ENCODE measurements around the gene CPE. TPM values are rescaled to one million over a fixed set of nuclear protein-coding genes. Genes with fewer than 3 reads are reported as not detected.

CPE gene
- total RNA-seq, 1 donor from 2014 or later = 103 TPM

- Histone ChIP-seq H3K9me3 (peaks cover 4% of the 10 kb centered on the region), H3K27ac (no peak overlapping the region), H3K4me1 (no peaks in the 10 kb centered on the region), H3K36me3 (no peaks in the 10 kb centered on the region), H3K27me3 (no peaks in the 10 kb centered on the region), H3K4me3 (no peak overlapping the region)
- TF ChIP-seq CTCF (IDR thresholded peaks at IDR 0.05) (no peak), POLR2A (IDR thresholded peaks at IDR 0.05) (no peak), POLR2AphosphoS5 (IDR thresholded peaks at IDR 0.05; ENCODE audit: insufficient read depth in 1 of 2, low read depth in 1 of 2) (no peak)
- no peak for DNase-seq (ENCODE audit: extremely low spot score in 2 of 2)
- intact Hi-C loops (cut with DNase I) = loop anchor here (5.0 kb wide), 1 partner anchor 1920 kb away; no protein-coding TSS in a partner anchor
Measured at GRCh38 chr4:165426823-165427222, 48.0 kb downstream of the CPE start.

- H3K36me3 ChIP-seq = no peaks in the 10 kb centered on the region
- TF ChIP-seq POLR2AphosphoS5 (IDR thresholded peaks at IDR 0.05; ENCODE audit: insufficient read depth in 1 of 2, low read depth in 1 of 2) = no peak
- no peak for TF ChIP-seq CTCF (IDR thresholded peaks at IDR 0.05)
- TF ChIP-seq POLR2A (IDR thresholded peaks at IDR 0.05) = no peak
- H3K4me1 ChIP-seq = no peaks in the 10 kb centered on the region
- no peak for DNase-seq (ENCODE audit: extremely low spot score in 2 of 2)
- H3K27me3 ChIP-seq = no peaks in the 10 kb centered on the region
- no peak overlapping the region for H3K27ac ChIP-seq
- H3K4me3 ChIP-seq = no peak overlapping the region
- intact Hi-C loops (cut with DNase I) = loop anchor here (5.0 kb wide), 1 partner anchor 1922 kb away; no protein-coding TSS in a partner anchor
- H3K9me3 ChIP-seq = peaks cover 4% of the 10 kb centered on the region
Measured at GRCh38 chr4:165428957-165429356, 50.1 kb downstream of the CPE start.

- no peaks in the 10 kb centered on the region for H3K36me3 ChIP-seq
- H3K27ac ChIP-seq = no peak overlapping the region
- no peak for DNase-seq (ENCODE audit: extremely low spot score in 2 of 2)
- H3K4me3 ChIP-seq = no peak overlapping the region
- intact Hi-C loops (cut with DNase I) = no loop called here
- no peaks in the 10 kb centered on the region for H3K4me1 ChIP-seq
- TF ChIP-seq POLR2A (IDR thresholded peaks at IDR 0.05) (no peak), POLR2AphosphoS5 (IDR thresholded peaks at IDR 0.05; ENCODE audit: insufficient read depth in 1 of 2, low read depth in 1 of 2) (no peak), CTCF (IDR thresholded peaks at IDR 0.05) (no peak)
- no peaks in the 10 kb centered on the region for H3K27me3 ChIP-seq
- peaks cover 3% of the 10 kb centered on the region for H3K9me3 ChIP-seq
Measured at GRCh38 chr4:165433529-165433928, 54.7 kb downstream of the CPE start.

- intact Hi-C loops (cut with DNase I) = no loop called here
- Histone ChIP-seq H3K27me3 (no peaks in the 10 kb centered on the region), H3K9me3 (no peaks in the 10 kb centered on the region), H3K4me3 (no peak overlapping the region), H3K4me1 (peaks cover 11% of the 10 kb centered on the region), H3K27ac (no peak overlapping the region), H3K36me3 (no peaks in the 10 kb centered on the region)
- no peak for DNase-seq (ENCODE audit: extremely low spot score in 2 of 2)
- TF ChIP-seq POLR2AphosphoS5 (IDR thresholded peaks at IDR 0.05; ENCODE audit: insufficient read depth in 1 of 2, low read depth in 1 of 2) (no peak), POLR2A (IDR thresholded peaks at IDR 0.05) (no peak), CTCF (IDR thresholded peaks at IDR 0.05) (no peak)
Measured at GRCh38 chr4:165437691-165438090, 58.9 kb downstream of the CPE start.

GRCh38 chr4:165439344-165439743 is 60.5 kb downstream of the CPE start:
- H3K4me1 ChIP-seq = peaks cover 11% of the 10 kb centered on the region
- TF ChIP-seq POLR2AphosphoS5 (IDR thresholded peaks at IDR 0.05; ENCODE audit: insufficient read depth in 1 of 2, low read depth in 1 of 2) (no peak), POLR2A (IDR thresholded peaks at IDR 0.05) (no peak), CTCF (IDR thresholded peaks at IDR 0.05) (no peak)
- H3K9me3 ChIP-seq = no peaks in the 10 kb centered on the region
- no peaks in the 10 kb centered on the region for H3K36me3 ChIP-seq
- DNase-seq (ENCODE audit: extremely low spot score in 2 of 2) = no peak
- H3K4me3 ChIP-seq = no peak overlapping the region
- H3K27me3 ChIP-seq = no peaks in the 10 kb centered on the region
- intact Hi-C loops (cut with DNase I) = no loop called here
- no peak overlapping the region for H3K27ac ChIP-seq

Data from vagina (tissue), 2 donors.